Activated T-cell treated with anti-CD3 and anti-CD28 coated beads for 4 hours (primary cell): ENCODE data around the gene LAD1.

ENCODE experiments used
- DNase-seq: peaks from one replicate; pipeline ENCODE4 v3.0.0-alpha.2; 2020

The LAD1 gene

GRCh38 chr1:201346337-201346939 is 52.7 kb downstream of the LAD1 start:
- no peak for DNase-seq

GRCh38 chr1:201345081-201345355 is 54.1 kb downstream of the LAD1 start:
- no peak for DNase-seq

- no peak for DNase-seq
These were observed 54.7 kb downstream of the LAD1 start for GRCh38 chr1:201344206-201345080.

GRCh38 chr1:201341377-201341776 is 57.7 kb downstream of the LAD1 start:
- no peak for DNase-seq

- no peak for DNase-seq
These were observed 62.2 kb downstream of the LAD1 start for GRCh38 chr1:201336711-201337450.

- DNase-seq = no peak
These were observed 63.2 kb downstream of the LAD1 start for GRCh38 chr1:201335901-201336300.

GRCh38 chr1:201335174-201335870 is 63.8 kb downstream of the LAD1 start:
- DNase-seq = no peak

GRCh38 chr1:201334325-201335173 is 64.6 kb downstream of the LAD1 start:
- DNase-seq = no peak

GRCh38 chr1:201332616-201333335 is 66.3 kb downstream of the LAD1 start:
- no peak for DNase-seq

GRCh38 chr1:201332021-201332420 is 67.1 kb downstream of the LAD1 start:
- no peak for DNase-seq

- no peak for DNase-seq
These were observed 68.0 kb downstream of the LAD1 start for GRCh38 chr1:201331166-201331565.
